ENCODE measurements around the gene ACAD9.

GRCh38 chr3:128906804-128907525, 27.5 kb downstream of the ACAD9 start:
- TF ChIP-seq CTCF (conservative IDR thresholded peaks at IDR 0.05; ENCODE audit: low read length) (no peak), EZH2phosphoT487 (IDR thresholded peaks at IDR 0.05; ENCODE audit: borderline replicate concordance, low read depth, low read length) (no peak)

Data from OCI-LY7 (cell line).